Smooth muscle cell (in vitro differentiated cells): ENCODE results near the gene PPFIA1. TPM values are rescaled to one million over a fixed set of nuclear protein-coding genes. Genes with fewer than 3 reads are reported as not detected.

ENCODE experiments used
- DNase-seq: peaks from one replicate; lab custom pipeline; 2025; ENCODE audit not compliant: unreplicated experiment; lab: John Stamatoyannopoulos, UW
- H2AFZ ChIP-seq: fragments of 200-600 bp; sonication (generic); 2 replicates; pipeline ENCODE4 v1.6.0; 2016; ENCODE audit warnings: antibody characterized with exemption, low read depth, mild to moderate bottlenecking
- H3F3A ChIP-seq: fragments of 200-600 bp; sonication (generic); 2 replicates; pipeline ENCODE4 v1.6.0; 2017; ENCODE audit warnings: antibody characterized with exemption, low read depth
- H3K27ac ChIP-seq: fragments of 200-600 bp; sonication (generic); 2 replicates; pipeline ENCODE4 v1.5.1; 2016; ENCODE audit warnings: low read depth, mild to moderate bottlenecking
- H3K27me3 ChIP-seq: fragments of 200-600 bp; sonication (generic); 2 replicates; pipeline ENCODE4 v1.6.1; 2016; ENCODE audit warnings: low read depth, mild to moderate bottlenecking
- H3K36me3 ChIP-seq: fragments of 200-600 bp; sonication (generic); 2 replicates; pipeline ENCODE4 v1.5.1; 2016; ENCODE audit warnings: low read depth
- H3K4me1 ChIP-seq: fragments of 200-600 bp; sonication (generic); 2 replicates; pipeline ENCODE4 v1.5.1; 2016; ENCODE audit warnings: low read depth
- H3K4me2 ChIP-seq: fragments of 200-600 bp; sonication (generic); 2 replicates; pipeline ENCODE4 v1.6.0; 2016; ENCODE audit warnings: mild to moderate bottlenecking
- H3K4me3 ChIP-seq: fragments of 200-600 bp; sonication (generic); 2 replicates; pipeline ENCODE4 v1.5.1; 2016; ENCODE audit warnings: mild to moderate bottlenecking
- H3K79me2 ChIP-seq: fragments of 200-600 bp; sonication (generic); 2 replicates; pipeline ENCODE4 v1.6.0; 2016; ENCODE audit warnings: low read depth, mild to moderate bottlenecking
- H3K9ac ChIP-seq: fragments of 200-600 bp; sonication (generic); 2 replicates; pipeline ENCODE4 v1.6.0; 2016; ENCODE audit warnings: low read depth
- H3K9me3 ChIP-seq: fragments of 200-600 bp; sonication (generic); replicated peaks from 2 replicates; pipeline ENCODE4 v1.5.1; 2016; ENCODE audit warnings: low read depth
- H4K20me1 ChIP-seq: fragments of 200-600 bp; sonication (generic); 2 replicates; pipeline ENCODE4 v1.6.0; 2016; ENCODE audit warnings: low read depth
- WGBS: methylation state at CpG from one replicate; pipeline ENCODE4 v1.1.7; 2016; ENCODE audit warnings: low lambda C conversion rate; 5-methylcytosine and 5-hydroxymethylcytosine counted together
- polyA plus RNA-seq: library from polyadenylated mRNA; unstranded; fragments of >200 nt; fragmentation: Nextera tagmentation; extraction: Ambion mirVana; gene quantifications from 2 replicates; pipeline ENCODE4 v1.2.1, GENCODE V29; 2016
- total RNA-seq: library from RNA; depleted of rRNA; stranded (reverse); fragments of >200 nt; gene quantifications from 2 replicates; pipeline ENCODE4 v1.2.3, GENCODE V29; 2014
- TF ChIP-seq, protein P1 (sequence below): fragments of 200-600 bp; sonication (generic); IDR thresholded peaks from 2 replicates; pipeline ENCODE4 v1.5.1; 2017; ENCODE audit warnings: borderline replicate concordance, mild to moderate bottlenecking, antibody characterized with exemption; ENCODE audit not compliant: insufficient read depth, poor library complexity, severe bottlenecking

The PPFIA1 gene
- total and polyA plus RNA-seq, 2 experiments from 2014 or later = 23.8 to 48.2 TPM

DNA sequence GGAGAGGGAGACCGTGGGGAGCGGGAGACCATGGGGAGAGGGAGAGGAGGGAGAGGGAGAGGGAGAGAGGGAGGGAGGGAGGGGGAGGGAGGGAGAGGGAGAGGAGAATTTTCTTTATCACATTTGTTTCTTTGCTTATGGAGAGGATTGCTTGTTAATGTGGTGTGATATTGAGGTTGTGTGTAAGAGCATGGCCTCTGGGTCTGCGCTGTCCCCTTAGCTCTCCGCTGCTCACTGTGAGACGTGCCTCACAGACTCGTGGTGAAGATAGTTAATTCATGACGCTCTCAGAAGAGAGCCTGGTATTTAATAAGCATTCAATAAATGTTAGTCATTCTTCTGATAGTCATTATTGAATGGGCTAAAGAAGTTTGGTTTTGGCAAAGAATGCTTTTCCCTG is 26.2 kb downstream of the PPFIA1 start:
- Histone ChIP-seq H2AFZ (no peak overlapping the region), H3K36me3 (no peaks in the 10 kb centered on the region), H3K27me3 (no peaks in the 10 kb centered on the region), H3K27ac (no peak overlapping the region), H3K4me2 (no peak overlapping the region), H3F3A (no peaks in the 10 kb centered on the region), H3K9me3 (no peaks in the 10 kb centered on the region), H3K4me1 (no peaks in the 10 kb centered on the region), H4K20me1 (peaks cover 69% of the 10 kb centered on the region), H3K4me3 (no peak overlapping the region), H3K79me2 (peaks cover 32% of the 10 kb centered on the region), H3K9ac (no peak overlapping the region)
- no peak for DNase-seq
- 77% methylated on average over 5 of the region's 7 CpGs for WGBS
- TF ChIP-seq, protein P1, sequence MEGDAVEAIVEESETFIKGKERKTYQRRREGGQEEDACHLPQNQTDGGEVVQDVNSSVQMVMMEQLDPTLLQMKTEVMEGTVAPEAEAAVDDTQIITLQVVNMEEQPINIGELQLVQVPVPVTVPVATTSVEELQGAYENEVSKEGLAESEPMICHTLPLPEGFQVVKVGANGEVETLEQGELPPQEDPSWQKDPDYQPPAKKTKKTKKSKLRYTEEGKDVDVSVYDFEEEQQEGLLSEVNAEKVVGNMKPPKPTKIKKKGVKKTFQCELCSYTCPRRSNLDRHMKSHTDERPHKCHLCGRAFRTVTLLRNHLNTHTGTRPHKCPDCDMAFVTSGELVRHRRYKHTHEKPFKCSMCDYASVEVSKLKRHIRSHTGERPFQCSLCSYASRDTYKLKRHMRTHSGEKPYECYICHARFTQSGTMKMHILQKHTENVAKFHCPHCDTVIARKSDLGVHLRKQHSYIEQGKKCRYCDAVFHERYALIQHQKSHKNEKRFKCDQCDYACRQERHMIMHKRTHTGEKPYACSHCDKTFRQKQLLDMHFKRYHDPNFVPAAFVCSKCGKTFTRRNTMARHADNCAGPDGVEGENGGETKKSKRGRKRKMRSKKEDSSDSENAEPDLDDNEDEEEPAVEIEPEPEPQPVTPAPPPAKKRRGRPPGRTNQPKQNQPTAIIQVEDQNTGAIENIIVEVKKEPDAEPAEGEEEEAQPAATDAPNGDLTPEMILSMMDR = no peak

DNA sequence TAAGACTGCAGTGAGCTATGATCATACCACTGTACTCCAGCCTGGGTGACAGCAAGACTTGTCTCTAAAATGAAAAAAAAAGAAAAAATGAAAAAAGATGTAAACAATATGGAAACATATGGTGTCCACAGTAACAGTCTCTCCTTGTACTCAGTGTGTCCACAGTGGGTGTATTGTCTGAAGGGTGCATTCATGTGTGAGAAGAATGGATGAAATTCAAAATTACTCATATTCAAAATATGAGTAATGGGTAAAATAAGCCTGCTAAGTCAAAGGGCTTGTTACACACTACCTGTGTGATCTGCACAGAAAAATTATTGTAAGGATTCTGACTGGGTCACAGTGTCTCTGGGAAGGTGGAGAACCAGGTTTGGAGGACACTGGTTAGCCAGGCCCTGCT is 26.9 kb downstream of the PPFIA1 start:
- Histone ChIP-seq H3K27me3 (no peaks in the 10 kb centered on the region), H3K4me1 (no peaks in the 10 kb centered on the region), H3K4me2 (no peak overlapping the region), H2AFZ (no peak overlapping the region), H3K4me3 (no peak overlapping the region), H4K20me1 (peaks cover 71% of the 10 kb centered on the region), H3K27ac (peak overlapping the region; percentile 6), H3K9ac (no peak overlapping the region), H3K79me2 (peaks cover 38% of the 10 kb centered on the region), H3K9me3 (no peaks in the 10 kb centered on the region), H3F3A (no peaks in the 10 kb centered on the region), H3K36me3 (no peaks in the 10 kb centered on the region)
- DNase-seq = no peak
- TF ChIP-seq, protein P1 = no peak

DNA sequence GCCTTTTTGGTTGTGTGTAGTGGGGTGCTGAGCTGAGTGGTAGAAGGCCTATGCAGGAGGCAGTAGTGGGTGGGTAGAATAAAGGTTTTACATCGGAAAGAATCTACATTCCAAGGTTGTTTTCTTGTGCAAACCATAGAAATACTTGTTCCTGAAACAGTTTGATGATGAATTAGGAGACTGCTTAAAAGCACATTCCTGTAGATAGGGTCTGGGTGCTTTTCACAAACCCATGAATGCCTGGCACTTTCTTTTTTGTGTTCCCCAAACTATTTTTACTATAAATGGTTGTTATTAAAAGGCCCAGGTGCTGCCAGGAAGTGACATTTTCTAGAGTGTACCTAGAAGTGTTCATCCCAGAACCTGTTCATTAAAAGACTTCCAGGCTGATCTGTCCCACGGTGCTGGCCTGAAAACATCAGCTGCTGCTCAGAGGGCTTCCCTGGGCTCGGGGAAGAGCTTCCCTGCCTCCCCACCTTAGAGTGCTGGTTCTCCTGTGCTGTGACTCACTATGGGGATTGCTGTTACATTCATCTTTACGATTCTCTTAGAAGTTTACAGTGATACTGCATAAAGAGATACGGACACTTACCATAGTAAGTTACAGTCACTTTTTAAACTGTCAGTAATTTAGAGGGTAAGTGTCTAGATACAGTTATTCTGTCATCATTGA is 27.9 kb downstream of the PPFIA1 start:
- Histone ChIP-seq H3K36me3 (no peaks in the 10 kb centered on the region), H4K20me1 (peaks cover 71% of the 10 kb centered on the region), H3K9ac (no peak overlapping the region), H3K79me2 (peaks cover 47% of the 10 kb centered on the region), H3K4me1 (no peaks in the 10 kb centered on the region), H3K27me3 (no peaks in the 10 kb centered on the region), H3K4me3 (no peak overlapping the region), H3K9me3 (no peaks in the 10 kb centered on the region), H3K4me2 (no peak overlapping the region), H2AFZ (no peak overlapping the region), H3F3A (no peaks in the 10 kb centered on the region), H3K27ac (peak overlapping the region; percentile 6)
- TF ChIP-seq, protein P1 = no peak
- WGBS = 74% methylated on average over 5 of the region's 5 CpGs
- no peak for DNase-seq

DNA sequence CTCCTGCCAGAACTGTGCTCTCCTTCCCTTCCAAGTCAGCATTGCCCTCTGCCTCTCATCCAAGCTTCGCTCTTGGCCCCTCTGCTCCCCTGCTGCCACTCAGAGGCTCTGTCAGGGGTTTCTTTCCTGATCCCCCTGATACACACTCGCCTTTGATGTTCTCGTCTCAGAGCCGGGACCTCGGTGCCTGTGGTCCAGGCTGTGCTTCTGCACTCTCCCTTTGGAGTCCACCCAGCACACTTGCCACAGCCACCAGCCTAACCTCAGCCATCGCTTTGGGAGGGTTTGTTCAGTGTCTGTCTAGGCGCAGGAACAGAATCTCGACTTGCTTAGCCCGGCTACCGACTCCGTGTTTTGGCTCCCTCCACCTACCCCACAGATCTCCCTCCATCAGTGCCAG is 29.1 kb downstream of the PPFIA1 start:
- H3K79me2 ChIP-seq = peaks cover 43% of the 10 kb centered on the region

More for the DNA sequence above, 29.1 kb downstream of the PPFIA1 start:
- Histone ChIP-seq H3K4me1 (no peaks in the 10 kb centered on the region), H3K4me3 (no peak overlapping the region), H3K27me3 (no peaks in the 10 kb centered on the region), H3K4me2 (no peak overlapping the region), H3K9me3 (no peaks in the 10 kb centered on the region), H3K9ac (no peak overlapping the region), H3K27ac (no peak overlapping the region), H3F3A (no peaks in the 10 kb centered on the region), H2AFZ (no peak overlapping the region), H4K20me1 (peaks cover 75% of the 10 kb centered on the region), H3K36me3 (no peaks in the 10 kb centered on the region)
- WGBS = 96% methylated on average over 11 of the region's 11 CpGs
- TF ChIP-seq, protein P1 = no peak
- DNase-seq = no peak
